Measurements from ENCODE around the gene EXO1.

DNA sequence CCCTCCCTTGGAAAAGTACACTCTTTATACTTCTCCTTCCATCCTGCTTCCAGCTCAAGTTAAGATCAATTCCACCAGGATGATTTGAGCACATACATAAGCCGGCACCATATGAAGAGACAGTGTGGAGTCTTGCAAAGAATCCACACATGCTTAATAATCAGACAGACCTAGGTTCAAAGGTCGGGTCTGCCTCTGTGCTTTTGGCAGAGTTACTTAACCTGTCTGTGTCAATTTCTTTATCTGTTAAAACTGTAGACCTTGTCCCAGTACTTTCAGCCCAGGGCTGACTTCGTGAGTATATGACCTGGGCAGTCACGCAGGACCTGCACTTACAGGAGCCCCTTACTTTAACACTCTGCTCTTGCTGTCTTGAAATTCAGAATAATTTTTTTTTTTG, 79.3 kb downstream of the EXO1 start:
- TF ChIP-seq, protein P1, sequence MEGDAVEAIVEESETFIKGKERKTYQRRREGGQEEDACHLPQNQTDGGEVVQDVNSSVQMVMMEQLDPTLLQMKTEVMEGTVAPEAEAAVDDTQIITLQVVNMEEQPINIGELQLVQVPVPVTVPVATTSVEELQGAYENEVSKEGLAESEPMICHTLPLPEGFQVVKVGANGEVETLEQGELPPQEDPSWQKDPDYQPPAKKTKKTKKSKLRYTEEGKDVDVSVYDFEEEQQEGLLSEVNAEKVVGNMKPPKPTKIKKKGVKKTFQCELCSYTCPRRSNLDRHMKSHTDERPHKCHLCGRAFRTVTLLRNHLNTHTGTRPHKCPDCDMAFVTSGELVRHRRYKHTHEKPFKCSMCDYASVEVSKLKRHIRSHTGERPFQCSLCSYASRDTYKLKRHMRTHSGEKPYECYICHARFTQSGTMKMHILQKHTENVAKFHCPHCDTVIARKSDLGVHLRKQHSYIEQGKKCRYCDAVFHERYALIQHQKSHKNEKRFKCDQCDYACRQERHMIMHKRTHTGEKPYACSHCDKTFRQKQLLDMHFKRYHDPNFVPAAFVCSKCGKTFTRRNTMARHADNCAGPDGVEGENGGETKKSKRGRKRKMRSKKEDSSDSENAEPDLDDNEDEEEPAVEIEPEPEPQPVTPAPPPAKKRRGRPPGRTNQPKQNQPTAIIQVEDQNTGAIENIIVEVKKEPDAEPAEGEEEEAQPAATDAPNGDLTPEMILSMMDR (optimal IDR thresholded peaks at IDR 0.05 in 1 of 3, IDR thresholded peaks at IDR 0.05 in 1 of 3, conservative IDR thresholded peaks at IDR 0.05 in 1 of 3; ENCODE audit: extremely low read depth in 1 of 3, insufficient read depth in 2 of 3, low read length in 3 of 3), result no peak
- TF ChIP-seq EZH2 (IDR thresholded peaks at IDR 0.05; ENCODE audit: low read length), result no peak

All from keratinocyte (primary cell).